Measurements from ENCODE around the gene NLRX1.
"Not testable (repeated sequence)": the region's sequence is repeated elsewhere in the genome, so short reads cannot be mapped to it uniquely, and the experiment has no call there.

NLRX1 gene

GRCh38 chr11:119201236-119201635, 32.7 kb downstream of the NLRX1 start:
- not testable (repeated sequence) for H3K36me3 ChIP-seq (ENCODE audit: control insufficient read depth, insufficient read depth, low read length, severe bottlenecking); H3K27me3 ChIP-seq (replicated peaks; ENCODE audit: control insufficient read depth, insufficient read depth, low read length)

DNA sequence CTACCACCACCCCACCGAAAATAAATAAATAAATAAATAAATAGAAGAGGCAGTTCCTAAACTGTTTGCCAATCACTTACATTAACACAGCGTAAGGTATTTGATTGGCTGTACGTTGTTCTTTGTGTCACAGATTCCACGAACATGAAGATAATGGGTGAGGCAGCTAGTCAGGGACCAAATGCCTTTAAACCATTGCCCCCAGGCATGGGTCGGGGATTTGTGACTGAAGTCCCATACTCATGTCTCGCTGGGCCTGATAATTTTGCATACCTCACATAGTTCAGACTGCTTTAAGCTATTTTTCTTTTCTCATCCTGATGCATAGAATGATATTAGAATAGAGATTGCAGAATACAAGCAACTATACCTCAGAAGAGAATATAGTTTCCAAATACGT, 34.0 kb downstream of the NLRX1 start:
- Histone ChIP-seq H3K4me1 (ENCODE audit: control insufficient read depth, insufficient read depth, low read length) (peaks cover 10% of the 10 kb centered on the region), H3K9ac (ENCODE audit: low read length) (no peak overlapping the region), H3K36me3 (ENCODE audit: control insufficient read depth, insufficient read depth, low read length, severe bottlenecking) (no peaks in the 10 kb centered on the region), H3K9me3 (ENCODE audit: control insufficient read depth, low read length) (no peaks in the 10 kb centered on the region), H3K27me3 (replicated peaks; ENCODE audit: control insufficient read depth, insufficient read depth, low read length) (no peaks in the 10 kb centered on the region), H3K4me3 (ENCODE audit: low read length) (no peak overlapping the region)
- DNase-seq (ENCODE audit: low read depth): no peak

More at GRCh38 chr11:119201236-119201635, 32.7 kb downstream of the NLRX1 start:
- H3K4me3 ChIP-seq (ENCODE audit: low read length); H3K9ac ChIP-seq (ENCODE audit: low read length); DNase-seq (ENCODE audit: low read depth); H3K4me1 ChIP-seq (ENCODE audit: control insufficient read depth, insufficient read depth, low read length); H3K9me3 ChIP-seq (ENCODE audit: control insufficient read depth, low read length): not testable (repeated sequence)

DNA sequence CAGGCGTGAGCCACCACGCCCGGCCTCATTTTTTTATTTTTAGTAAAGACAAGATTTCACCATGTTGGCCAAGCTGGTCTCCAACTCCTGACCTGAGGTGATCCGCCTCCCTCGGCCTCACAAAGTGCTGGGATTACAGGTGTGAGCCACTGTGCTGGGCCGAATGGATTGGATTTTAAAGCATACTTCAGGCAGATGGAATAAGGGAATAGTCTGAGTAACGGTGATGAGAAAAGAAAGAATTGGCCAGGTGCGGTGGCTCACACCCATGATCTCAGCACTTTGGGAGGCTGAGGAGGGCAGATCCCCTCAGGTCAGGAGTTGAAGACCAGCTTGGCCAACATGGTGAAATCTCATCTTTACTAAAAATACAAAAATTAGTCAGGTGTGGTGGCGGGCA, 35.5 kb downstream of the NLRX1 start:
- DNase-seq (ENCODE audit: low read depth): no peak
- Histone ChIP-seq H3K36me3 (ENCODE audit: control insufficient read depth, insufficient read depth, low read length, severe bottlenecking) (no peaks in the 10 kb centered on the region), H3K4me3 (ENCODE audit: low read length) (no peak overlapping the region), H3K4me1 (ENCODE audit: control insufficient read depth, insufficient read depth, low read length) (peaks cover 17% of the 10 kb centered on the region), H3K9me3 (ENCODE audit: control insufficient read depth, low read length) (no peaks in the 10 kb centered on the region), H3K27me3 (replicated peaks; ENCODE audit: control insufficient read depth, insufficient read depth, low read length) (no peaks in the 10 kb centered on the region), H3K9ac (ENCODE audit: low read length) (no peak overlapping the region)

DNA sequence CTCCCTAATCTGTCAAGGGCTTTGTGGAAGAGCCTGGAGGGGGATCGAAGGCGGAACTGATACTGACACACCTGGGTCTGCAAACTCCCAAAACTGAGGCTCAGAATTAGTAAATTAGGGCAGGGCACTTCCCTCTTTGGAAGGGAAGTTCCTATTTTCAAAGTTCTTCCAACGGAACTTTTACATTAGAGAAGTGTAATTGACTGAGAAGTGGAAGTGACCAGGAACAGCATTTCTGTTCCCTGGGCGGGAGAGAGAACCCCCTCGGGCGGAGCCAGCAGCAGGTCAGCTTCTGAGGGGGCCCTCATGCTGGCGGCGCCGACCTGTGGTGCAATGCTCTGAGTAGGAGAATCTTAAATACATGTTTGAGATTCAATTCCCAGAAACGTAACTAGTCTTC, 36.6 kb downstream of the NLRX1 start:
- Histone ChIP-seq H3K4me3 (ENCODE audit: low read length) (peak overlapping the region; percentile 97), H3K27me3 (replicated peaks; ENCODE audit: control insufficient read depth, insufficient read depth, low read length) (no peaks in the 10 kb centered on the region), H3K4me1 (ENCODE audit: control insufficient read depth, insufficient read depth, low read length) (peaks cover 17% of the 10 kb centered on the region), H3K9me3 (ENCODE audit: control insufficient read depth, low read length) (no peaks in the 10 kb centered on the region), H3K36me3 (ENCODE audit: control insufficient read depth, insufficient read depth, low read length, severe bottlenecking) (no peaks in the 10 kb centered on the region), H3K9ac (ENCODE audit: low read length) (peak overlapping the region; percentile 90)
- DNase-seq (ENCODE audit: low read depth): no peak

DNA sequence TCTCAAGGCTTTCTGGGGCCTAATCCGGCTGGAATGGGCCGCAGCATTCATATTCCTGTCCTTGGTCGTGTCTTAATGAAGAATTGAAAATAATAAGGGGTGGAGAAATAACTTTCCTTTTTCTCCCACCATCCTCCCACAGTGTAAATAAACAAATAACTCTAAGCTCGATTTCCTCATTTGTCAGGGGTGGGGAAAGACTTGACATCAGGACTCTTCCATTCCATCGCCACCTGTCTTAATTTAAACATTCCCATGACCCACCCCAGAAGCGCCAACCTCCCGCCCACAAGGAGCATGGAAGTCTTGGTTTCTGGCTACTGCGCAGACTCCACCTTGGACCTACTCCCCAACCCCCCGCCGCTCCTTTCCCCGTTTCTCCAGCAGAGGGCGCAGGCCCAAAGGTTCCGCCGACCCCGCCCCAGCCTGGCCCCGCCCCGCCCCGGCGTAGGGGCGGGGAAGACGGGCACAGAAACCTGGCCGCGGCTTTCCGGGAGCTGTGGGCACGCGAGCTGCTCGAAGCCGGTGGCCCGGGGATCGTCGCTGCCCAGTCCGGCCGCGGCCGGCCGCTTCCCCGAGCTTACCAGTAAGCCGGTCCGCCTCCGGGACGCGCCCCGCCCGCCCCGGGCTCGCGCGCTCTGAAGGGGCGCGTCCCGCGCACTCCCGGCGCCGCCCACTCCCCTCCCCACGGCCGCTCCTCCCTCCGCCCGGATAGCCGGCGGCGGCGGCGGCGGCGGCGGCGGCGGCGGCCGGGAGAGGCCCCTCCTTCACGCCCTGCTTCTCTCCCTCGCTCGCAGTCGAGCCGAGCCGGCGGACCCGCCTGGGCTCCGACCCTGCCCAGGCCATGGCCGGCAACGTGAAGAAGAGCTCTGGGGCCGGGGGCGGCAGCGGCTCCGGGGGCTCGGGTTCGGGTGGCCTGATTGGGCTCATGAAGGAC, 37.3 kb downstream of the NLRX1 start, which contains the start of gene CBL:
Gene CBL, plus strand, starts transcription at position 766 of the 937 bp plus-strand sequence. Its CDS starts 79 bp downstream, at position 845.
- Histone ChIP-seq H3K9ac (ENCODE audit: low read length) (peak within 1 kb of the TSS; percentile 90), H3K36me3 (ENCODE audit: control insufficient read depth, insufficient read depth, low read length, severe bottlenecking) (no peaks in the 10 kb centered on the region), H3K4me3 (ENCODE audit: low read length) (peak within 1 kb of the TSS; percentile 97), H3K4me1 (ENCODE audit: control insufficient read depth, insufficient read depth, low read length) (peaks cover 17% of the 10 kb centered on the region), H3K9me3 (ENCODE audit: control insufficient read depth, low read length) (no peaks in the 10 kb centered on the region), H3K27me3 (replicated peaks; ENCODE audit: control insufficient read depth, insufficient read depth, low read length) (no peaks in the 10 kb centered on the region)
- DNase-seq (ENCODE audit: low read depth): peak; percentile 98

- peaks cover 17% of the 10 kb centered on the region for H3K4me1 ChIP-seq (ENCODE audit: control insufficient read depth, insufficient read depth, low read length)
- H3K9ac ChIP-seq (ENCODE audit: low read length): peak overlapping the region; percentile 90
- no peaks in the 10 kb centered on the region for H3K9me3 ChIP-seq (ENCODE audit: control insufficient read depth, low read length)
- DNase-seq (ENCODE audit: low read depth): peak; percentile 72
- H3K4me3 ChIP-seq (ENCODE audit: low read length): peak overlapping the region; percentile 97
- H3K27me3 ChIP-seq (replicated peaks; ENCODE audit: control insufficient read depth, insufficient read depth, low read length): no peaks in the 10 kb centered on the region
- H3K36me3 ChIP-seq (ENCODE audit: control insufficient read depth, insufficient read depth, low read length, severe bottlenecking): no peaks in the 10 kb centered on the region
Measured at GRCh38 chr11:119206511-119207414, 38.2 kb downstream of the NLRX1 start.

DNA sequence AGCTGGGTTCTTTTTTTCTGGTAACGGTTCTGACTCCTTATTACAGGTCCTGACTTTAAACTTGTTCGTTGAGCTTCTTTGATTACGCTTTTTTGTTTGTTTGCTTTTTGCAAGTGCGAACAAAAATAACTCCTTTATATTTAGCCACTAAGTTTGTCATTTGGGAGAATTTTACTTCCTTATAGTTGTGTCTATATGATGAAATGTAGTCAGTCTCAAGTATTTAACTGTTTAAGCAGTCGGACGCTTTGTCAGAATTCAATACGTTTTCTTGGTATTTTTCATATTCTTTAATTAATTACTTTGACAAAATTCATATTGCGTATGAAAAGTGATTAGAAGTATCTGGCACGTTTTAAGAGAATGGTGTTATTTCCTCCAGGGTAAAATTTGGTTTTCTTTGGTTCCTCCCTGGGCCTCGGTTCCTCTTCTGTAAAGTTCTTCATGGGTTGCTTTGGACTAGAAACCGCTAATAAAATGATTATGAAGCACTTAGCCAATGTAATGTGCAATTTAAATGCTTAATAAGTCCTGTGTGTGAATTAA, 39.0 kb downstream of the NLRX1 start:
- Histone ChIP-seq H3K4me3 (ENCODE audit: low read length) (peak overlapping the region; percentile 97), H3K9me3 (ENCODE audit: control insufficient read depth, low read length) (no peaks in the 10 kb centered on the region), H3K36me3 (ENCODE audit: control insufficient read depth, insufficient read depth, low read length, severe bottlenecking) (no peaks in the 10 kb centered on the region), H3K4me1 (ENCODE audit: control insufficient read depth, insufficient read depth, low read length) (peaks cover 17% of the 10 kb centered on the region), H3K27me3 (replicated peaks; ENCODE audit: control insufficient read depth, insufficient read depth, low read length) (no peaks in the 10 kb centered on the region), H3K9ac (ENCODE audit: low read length) (peak overlapping the region; percentile 86)
- no peak for DNase-seq (ENCODE audit: low read depth)

GRCh38 chr11:119209186-119209585, 40.7 kb downstream of the NLRX1 start:
- Histone ChIP-seq H3K9me3 (ENCODE audit: control insufficient read depth, low read length) (no peaks in the 10 kb centered on the region), H3K9ac (ENCODE audit: low read length) (no peak overlapping the region), H3K4me3 (ENCODE audit: low read length) (no peak overlapping the region), H3K36me3 (ENCODE audit: control insufficient read depth, insufficient read depth, low read length, severe bottlenecking) (no peaks in the 10 kb centered on the region), H3K4me1 (ENCODE audit: control insufficient read depth, insufficient read depth, low read length) (peaks cover 17% of the 10 kb centered on the region), H3K27me3 (replicated peaks; ENCODE audit: control insufficient read depth, insufficient read depth, low read length) (no peaks in the 10 kb centered on the region)
- no peak for DNase-seq (ENCODE audit: low read depth)

DNA sequence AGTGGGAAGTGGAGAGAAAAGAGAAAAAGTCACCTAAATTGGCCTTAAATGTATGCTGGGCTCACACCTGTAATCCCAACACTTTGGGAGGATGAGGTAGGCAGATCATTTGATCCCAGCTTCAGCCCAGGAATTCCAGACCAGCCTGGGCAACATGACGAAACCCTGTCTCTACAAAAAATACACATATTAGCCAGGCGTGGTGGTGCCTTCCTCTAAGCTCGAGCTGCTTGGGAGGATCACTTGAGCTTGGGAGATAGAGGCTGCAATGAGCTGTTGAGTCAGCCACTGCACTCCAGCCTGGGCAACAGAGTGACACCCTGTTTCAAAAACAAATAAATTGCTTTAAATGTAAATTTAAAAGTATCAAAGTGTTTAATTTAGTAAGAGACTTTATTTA, 41.5 kb downstream of the NLRX1 start:
- H3K4me3 ChIP-seq (ENCODE audit: low read length): no peak overlapping the region
- peaks cover 17% of the 10 kb centered on the region for H3K4me1 ChIP-seq (ENCODE audit: control insufficient read depth, insufficient read depth, low read length)
- no peak overlapping the region for H3K9ac ChIP-seq (ENCODE audit: low read length)
- no peaks in the 10 kb centered on the region for H3K27me3 ChIP-seq (replicated peaks; ENCODE audit: control insufficient read depth, insufficient read depth, low read length)
- DNase-seq (ENCODE audit: low read depth): no peak
- H3K9me3 ChIP-seq (ENCODE audit: control insufficient read depth, low read length): no peaks in the 10 kb centered on the region
- no peaks in the 10 kb centered on the region for H3K36me3 ChIP-seq (ENCODE audit: control insufficient read depth, insufficient read depth, low read length, severe bottlenecking)

DNA sequence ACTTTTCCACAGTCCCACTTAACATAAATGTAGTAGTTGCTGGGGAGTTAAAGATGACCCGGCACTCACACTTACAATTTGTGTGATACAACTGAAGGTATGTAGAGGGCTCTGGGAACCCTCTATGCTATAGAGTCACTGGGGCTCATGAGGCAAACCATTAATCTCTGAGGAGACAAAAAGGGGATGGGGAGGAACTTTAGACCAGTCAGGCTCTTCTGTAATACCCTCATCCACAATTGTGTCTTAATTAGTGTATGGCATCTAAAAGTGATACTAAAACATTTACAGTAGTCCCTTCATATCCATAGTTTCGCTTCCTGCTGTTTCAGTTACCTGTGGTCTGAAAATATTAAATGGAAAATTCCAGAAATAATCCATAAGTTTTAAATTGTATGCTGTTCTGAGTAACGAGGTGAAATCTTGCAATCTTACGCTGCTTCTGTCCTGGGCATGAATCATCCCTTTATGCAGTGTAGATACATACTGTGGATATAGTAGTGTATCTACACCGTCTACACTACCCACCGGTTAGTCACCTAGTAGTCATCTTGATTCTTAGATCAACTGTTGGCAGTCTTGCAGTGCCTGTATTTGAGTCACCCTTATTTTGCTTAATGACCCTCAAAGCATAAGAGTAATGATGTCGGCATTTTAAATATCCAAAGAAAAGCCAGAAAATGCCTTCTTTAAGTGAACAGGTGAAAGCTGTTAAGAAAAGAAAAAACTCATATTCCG, 49.8 kb downstream of the NLRX1 start:
- peaks cover 20% of the 10 kb centered on the region for H3K4me1 ChIP-seq (ENCODE audit: control insufficient read depth, insufficient read depth, low read length)
- no peaks in the 10 kb centered on the region for H3K9me3 ChIP-seq (ENCODE audit: control insufficient read depth, low read length)
- no peak overlapping the region for H3K9ac ChIP-seq (ENCODE audit: low read length)
- H3K27me3 ChIP-seq (replicated peaks; ENCODE audit: control insufficient read depth, insufficient read depth, low read length): no peaks in the 10 kb centered on the region
- peak; percentile 70 for DNase-seq (ENCODE audit: low read depth)
- no peaks in the 10 kb centered on the region for H3K36me3 ChIP-seq (ENCODE audit: control insufficient read depth, insufficient read depth, low read length, severe bottlenecking)
- H3K4me3 ChIP-seq (ENCODE audit: low read length): no peak overlapping the region

All from adipocyte (in vitro differentiated cells).